ENCODE results near the gene UBTD1. TPM values are rescaled to one million over a fixed set of nuclear protein-coding genes. Genes with fewer than 3 reads are reported as not detected.

UBTD1 gene
- polyA plus RNA-seq, 1 donor from 2014 or later, result 3.3 TPM

GRCh38 chr10:97600616-97601015, 101.9 kb downstream of the UBTD1 start:
- Histone ChIP-seq H3K79me2 (replicated peaks; ENCODE audit: insufficient read depth, low read length) (no peaks in the 10 kb centered on the region), H3K9me2 (ENCODE audit: insufficient read depth, low read length) (no peaks in the 10 kb centered on the region)

More at GRCh38 chr10:97600616-97601015, 101.9 kb downstream of the UBTD1 start:
- Histone ChIP-seq H3K27me3 (ENCODE audit: insufficient read depth, low read depth, low read length) (no peaks in the 10 kb centered on the region), H3K9me3 (ENCODE audit: low read length) (no peaks in the 10 kb centered on the region), H3K4me3 (ENCODE audit: low read length) (no peak overlapping the region), H3F3A (ENCODE audit: insufficient read depth, low read length, poor library complexity, severe bottlenecking) (no peaks in the 10 kb centered on the region), H2AFZ (ENCODE audit: low read depth, low read length) (no peak overlapping the region), H4K20me1 (ENCODE audit: insufficient read depth) (no peaks in the 10 kb centered on the region), H3K36me3 (ENCODE audit: insufficient read depth, low read length) (no peaks in the 10 kb centered on the region), H3K27ac (ENCODE audit: low read length) (no peak overlapping the region), H3K4me2 (ENCODE audit: low read length) (no peak overlapping the region), H3K9ac (ENCODE audit: low read length) (no peak overlapping the region)
- TF ChIP-seq REST (IDR thresholded peaks at IDR 0.05; ENCODE audit: borderline replicate concordance), result no peak
- no peak for TF ChIP-seq EZH2 (IDR thresholded peaks at IDR 0.05; ENCODE audit: borderline replicate concordance, insufficient read depth, low read length, poor library complexity, severe bottlenecking)
- no peak for TF ChIP-seq EP300 (conservative IDR thresholded peaks at IDR 0.05; ENCODE audit: poor library complexity, severe bottlenecking)
- TF ChIP-seq CTCF (IDR thresholded peaks at IDR 0.05; ENCODE audit: poor library complexity, severe bottlenecking), result no peak
- TF ChIP-seq RAD21 (conservative IDR thresholded peaks at IDR 0.05), result no peak
- no peak for TF ChIP-seq MXI1 (conservative IDR thresholded peaks at IDR 0.05; ENCODE audit: poor library complexity, severe bottlenecking)
- TF ChIP-seq SMC3 (conservative IDR thresholded peaks at IDR 0.05; ENCODE audit: poor library complexity), result no peak
- TF ChIP-seq TAF1 (IDR thresholded peaks at IDR 0.05; ENCODE audit: low read depth), result no peak
- no peak for TF ChIP-seq POLR2AphosphoS5 (IDR thresholded peaks at IDR 0.05)

Data from neural cell (in vitro differentiated cells).